ENCODE data around the gene TSSC4.

DNA sequence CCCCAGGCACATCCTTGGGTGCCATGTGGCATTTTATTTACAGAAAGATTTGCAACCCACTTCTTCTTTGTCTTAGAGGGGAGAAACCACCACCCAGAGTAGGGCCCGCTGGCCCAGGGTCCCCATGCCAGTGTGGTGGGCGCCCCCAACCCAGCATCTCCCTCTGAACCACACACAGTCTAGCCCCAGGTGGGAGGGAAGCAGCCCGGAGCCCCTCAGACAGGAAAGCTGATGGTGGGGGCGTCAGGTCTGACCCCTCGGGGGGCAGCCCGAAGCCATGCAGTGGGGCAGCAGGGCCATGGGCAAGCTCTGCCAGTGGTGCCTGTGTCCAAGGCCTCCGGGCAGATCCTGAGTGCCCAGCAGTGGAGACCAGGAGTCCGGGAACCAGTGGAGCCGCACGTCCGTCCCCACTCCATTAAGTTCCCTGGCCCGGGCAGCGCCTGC, 32.1 kb downstream of the TSSC4 start:
- TF ChIP-seq, protein P1, sequence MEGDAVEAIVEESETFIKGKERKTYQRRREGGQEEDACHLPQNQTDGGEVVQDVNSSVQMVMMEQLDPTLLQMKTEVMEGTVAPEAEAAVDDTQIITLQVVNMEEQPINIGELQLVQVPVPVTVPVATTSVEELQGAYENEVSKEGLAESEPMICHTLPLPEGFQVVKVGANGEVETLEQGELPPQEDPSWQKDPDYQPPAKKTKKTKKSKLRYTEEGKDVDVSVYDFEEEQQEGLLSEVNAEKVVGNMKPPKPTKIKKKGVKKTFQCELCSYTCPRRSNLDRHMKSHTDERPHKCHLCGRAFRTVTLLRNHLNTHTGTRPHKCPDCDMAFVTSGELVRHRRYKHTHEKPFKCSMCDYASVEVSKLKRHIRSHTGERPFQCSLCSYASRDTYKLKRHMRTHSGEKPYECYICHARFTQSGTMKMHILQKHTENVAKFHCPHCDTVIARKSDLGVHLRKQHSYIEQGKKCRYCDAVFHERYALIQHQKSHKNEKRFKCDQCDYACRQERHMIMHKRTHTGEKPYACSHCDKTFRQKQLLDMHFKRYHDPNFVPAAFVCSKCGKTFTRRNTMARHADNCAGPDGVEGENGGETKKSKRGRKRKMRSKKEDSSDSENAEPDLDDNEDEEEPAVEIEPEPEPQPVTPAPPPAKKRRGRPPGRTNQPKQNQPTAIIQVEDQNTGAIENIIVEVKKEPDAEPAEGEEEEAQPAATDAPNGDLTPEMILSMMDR (IDR thresholded peaks at IDR 0.05) = no peak
- TF ChIP-seq POLR2A (IDR thresholded peaks at IDR 0.05) = no peak
